Astrocyte of the cerebellum (primary cell): ENCODE results near the gene POP4.

ENCODE experiments used
- DNase-seq: peaks from one replicate; pipeline ENCODE4 v3.0.0-alpha.2; 2011; ENCODE audit warnings: low read depth
- H3K4me3 ChIP-seq: 2 replicates; pipeline ENCODE4 v1.5.1; 2011; ENCODE audit warnings: mild to moderate bottlenecking, low read depth, low read length, moderate library complexity
- CTCF ChIP-seq: IDR thresholded peaks from 2 replicates; pipeline ENCODE4 v1.5.1; 2012; ENCODE audit warnings: low read length, low read depth, moderate library complexity, mild to moderate bottlenecking; ENCODE audit errors: missing control alignments
- in situ Hi-C: cut with HindIII; loops from 2 replicates; pipeline ENCODE4 v1.10.0; 2017; ENCODE audit warnings: low sequenced_read_pairs

Gene POP4

GRCh38 chr19:29577649-29577963, 28.5 kb upstream of the POP4 start:
- in situ Hi-C loops: no loop called here

GRCh38 chr19:29578349-29578748, 27.7 kb upstream of the POP4 start:
- in situ Hi-C loops: no loop called here

More at GRCh38 chr19:29577649-29577963, 28.5 kb upstream of the POP4 start:
- H3K4me3 ChIP-seq: no peak overlapping the region
- DNase-seq: no peak
- TF ChIP-seq CTCF: no peak

GRCh38 chr19:29579308-29579910, 26.7 kb upstream of the POP4 start:
- no peak for TF ChIP-seq CTCF
- in situ Hi-C loops: no loop called here
- no peak for DNase-seq
- no peak overlapping the region for H3K4me3 ChIP-seq

More at GRCh38 chr19:29578349-29578748, 27.7 kb upstream of the POP4 start:
- H3K4me3 ChIP-seq: no peak overlapping the region
- DNase-seq: no peak
- no peak for TF ChIP-seq CTCF

- no peak for TF ChIP-seq CTCF
- H3K4me3 ChIP-seq: no peak overlapping the region
- no peak for DNase-seq
- in situ Hi-C loops: no loop called here
Observed at GRCh38 chr19:29581398-29581797, 24.7 kb upstream of the POP4 start.

GRCh38 chr19:29583196-29583999, 22.7 kb upstream of the POP4 start:
- in situ Hi-C loops: no loop called here
- DNase-seq: no peak
- no peak overlapping the region for H3K4me3 ChIP-seq
- no peak for TF ChIP-seq CTCF

- no peak for DNase-seq
- in situ Hi-C loops: no loop called here
- no peak overlapping the region for H3K4me3 ChIP-seq
- TF ChIP-seq CTCF: no peak
Observed at GRCh38 chr19:29586401-29586800, 19.7 kb upstream of the POP4 start.
